Measurements from ENCODE around the gene LRRN1. TPM values are rescaled to one million over a fixed set of nuclear protein-coding genes. Genes with fewer than 3 reads are reported as not detected.

Gene LRRN1
- total RNA-seq, 4 donors from 2014 or later, result 0.40 to 3.1 (median 1.6) TPM

GRCh38 chr3:3778216-3778615, 21.0 kb upstream of the LRRN1 start:
- Histone ChIP-seq H3K9me3 (peaks cover 0 to 16% (median 0%) of the 10 kb centered on the region in 3 donors), H3K27me3 (no peaks in the 10 kb centered on the region), H3K36me3 (peaks cover 0 to 12% of the 10 kb centered on the region in 2 donors), H3K4me3 (no peak overlapping the region), H3K27ac (no peak overlapping the region), H3K4me1 (no peaks in the 10 kb centered on the region)
- no peak for ATAC-seq
- no peak for TF ChIP-seq CTCF (IDR thresholded peaks at IDR 0.05)
- no peak for TF ChIP-seq POLR2A (IDR thresholded peaks at IDR 0.05)
- TF ChIP-seq POLR2AphosphoS5 (IDR thresholded peaks at IDR 0.05), result no peak

GRCh38 chr3:3778641-3779270, 20.5 kb upstream of the LRRN1 start:
- peaks cover 0 to 12% of the 10 kb centered on the region in 2 donors for H3K36me3 ChIP-seq
- no peak overlapping the region for H3K27ac ChIP-seq
- H3K9me3 ChIP-seq, result peaks cover 0 to 16% (median 0%) of the 10 kb centered on the region in 3 donors
- H3K27me3 ChIP-seq, result no peaks in the 10 kb centered on the region
- H3K4me1 ChIP-seq, result no peaks in the 10 kb centered on the region
- TF ChIP-seq EP300 (IDR thresholded peaks at IDR 0.05) (no peak), CTCF (IDR thresholded peaks at IDR 0.05) (no peak), POLR2AphosphoS5 (IDR thresholded peaks at IDR 0.05) (no peak), POLR2A (IDR thresholded peaks at IDR 0.05) (no peak)
- ATAC-seq, result no peak
- H3K4me3 ChIP-seq, result no peak overlapping the region
- 33 to 53% methylated on average over 2 to 4 of the region's 4 CpGs for WGBS, 2 donors (ENCODE audit: low coverage in 1 of 2)

GRCh38 chr3:3782457-3782856, 16.8 kb upstream of the LRRN1 start:
- Histone ChIP-seq H3K27ac (no peak overlapping the region), H3K27me3 (no peaks in the 10 kb centered on the region), H3K9me3 (no peaks in the 10 kb centered on the region), H3K4me3 (no peak overlapping the region), H3K36me3 (no peaks in the 10 kb centered on the region), H3K4me1 (no peaks in the 10 kb centered on the region)
- WGBS, 2 donors (ENCODE audit: low coverage in 1 of 2), result 57 to 62% methylated on average over 5 of the region's 7 CpGs
- ATAC-seq, result no peak
- TF ChIP-seq CTCF (IDR thresholded peaks at IDR 0.05) (no peak), POLR2A (IDR thresholded peaks at IDR 0.05) (no peak), EP300 (IDR thresholded peaks at IDR 0.05) (no peak), POLR2AphosphoS5 (IDR thresholded peaks at IDR 0.05) (no peak)

GRCh38 chr3:3783210-3783609, 16.0 kb upstream of the LRRN1 start:
- no peaks in the 10 kb centered on the region for H3K36me3 ChIP-seq
- no peak overlapping the region for H3K4me3 ChIP-seq
- no peaks in the 10 kb centered on the region for H3K27me3 ChIP-seq
- no peak for ATAC-seq
- 75 to 79% methylated on average over 4 of the region's 4 CpGs for WGBS, 2 donors (ENCODE audit: low coverage in 1 of 2)
- H3K4me1 ChIP-seq, result no peaks in the 10 kb centered on the region
- no peak overlapping the region for H3K27ac ChIP-seq
- TF ChIP-seq EP300 (IDR thresholded peaks at IDR 0.05), result no peak
- TF ChIP-seq CTCF (IDR thresholded peaks at IDR 0.05), result no peak
- no peak for TF ChIP-seq POLR2AphosphoS5 (IDR thresholded peaks at IDR 0.05)
- TF ChIP-seq POLR2A (IDR thresholded peaks at IDR 0.05), result no peak
- H3K9me3 ChIP-seq, result no peaks in the 10 kb centered on the region

- no peak for TF ChIP-seq EP300 (IDR thresholded peaks at IDR 0.05)
- no peak for TF ChIP-seq POLR2AphosphoS5 (IDR thresholded peaks at IDR 0.05)
- TF ChIP-seq CTCF (IDR thresholded peaks at IDR 0.05), result no peak
- no peak for TF ChIP-seq POLR2A (IDR thresholded peaks at IDR 0.05)
Observed at GRCh38 chr3:3783696-3784095, 15.5 kb upstream of the LRRN1 start.

More at GRCh38 chr3:3783696-3784095, 15.5 kb upstream of the LRRN1 start:
- Histone ChIP-seq H3K36me3 (no peaks in the 10 kb centered on the region), H3K4me1 (no peaks in the 10 kb centered on the region), H3K27ac (no peak overlapping the region), H3K27me3 (no peaks in the 10 kb centered on the region), H3K9me3 (no peaks in the 10 kb centered on the region), H3K4me3 (no peak overlapping the region)
- no peak for ATAC-seq
- WGBS, 2 donors (ENCODE audit: low coverage in 1 of 2), result 73 to 100% methylated on average over 2 to 5 of the region's 5 CpGs
